Thyroid gland (tissue), 4 donors: Measurements from ENCODE around the gene RYR3. TPM values are rescaled to one million over a fixed set of nuclear protein-coding genes. Genes with fewer than 3 reads are reported as not detected.

Source experiments
- DNase-seq, 2 donors: peaks; one replicate each; pipeline ENCODE4 v3.0.0-alpha.2; 2019
- H3K27ac ChIP-seq, 3 donors: fragments of 200-600 bp; sonication (generic); 1 replicate in 2 of 3; 2 replicates in 1 of 3; pipeline ENCODE4 v1.5.1; 2016 to 2019; ENCODE audit warnings: mild to moderate bottlenecking in 1 of 3, moderate library complexity in 1 of 3
- H3K27me3 ChIP-seq: fragments of 200-600 bp; sonication (generic); one replicate; pipeline ENCODE4 v1.5.1; 2019
- H3K36me3 ChIP-seq, 2 donors: fragments of 200-600 bp; sonication (generic); one replicate each; pipeline ENCODE4 v1.5.1; 2016 to 2019
- H3K4me1 ChIP-seq, 2 donors: fragments of 200-600 bp; sonication (generic); one replicate each; pipeline ENCODE4 v1.5.1; 2017 to 2019
- H3K4me3 ChIP-seq, 3 donors: fragments of 200-600 bp; sonication (generic); replicated peaks in 1 of 3; 1 replicate in 2 of 3; 2 replicates in 1 of 3; pipeline ENCODE4 v1.5.1; 2016; ENCODE audit warnings: mild to moderate bottlenecking in 1 of 3
- H3K9me3 ChIP-seq: fragments of 200-600 bp; sonication (generic); one replicate; pipeline ENCODE4 v1.5.1; 2017
- CTCF ChIP-seq, 6 experiments: fragments of 200-600 bp in 3 of 6; fragments of 450-650 bp in 3 of 6; sonication (generic) in 3 of 6; IDR thresholded peaks; one replicate each; pipeline ENCODE4 v1.5.1; 2016 to 2019; ENCODE audit warnings: antibody characterized with exemption in 6 of 6, mild to moderate bottlenecking in 2 of 6, inconsistent platforms in 1 of 6, moderate library complexity in 1 of 6
- POLR2A ChIP-seq, 2 donors: fragments of 450-650 bp; IDR thresholded peaks; one replicate each; pipeline ENCODE4 v1.6.1; 2017; ENCODE audit warnings: antibody characterized with exemption in 2 of 2, mild to moderate bottlenecking in 2 of 2, moderate library complexity in 1 of 2
- WGBS, 2 donors: methylation state at CpG; one replicate each; pipeline ENCODE4 v1.1.5; 2017; 5-methylcytosine and 5-hydroxymethylcytosine counted together
- intact Hi-C: fragments of 100-400 bp; cut with DNase I; formaldehyde crosslinking; loops from one replicate; pipeline ENCODE4 v1.15.1; 2023
- total RNA-seq, 4 donors: library from RNA; depleted of rRNA; stranded (reverse); fragments of >200 nt; gene quantifications; one replicate each; pipeline ENCODE4 v1.2.3, GENCODE V29; 2016

The RYR3 gene
- total RNA-seq, 4 donors from 2014 or later, result 0.27 to 4.2 (median 0.34) TPM

GRCh38 chr15:33671456-33671855 is 360.7 kb downstream of the RYR3 start:
- DNase-seq, result no peak
- 86 to 90% methylated on average over 5 of the region's 5 CpGs for WGBS, 2 donors

GRCh38 chr15:33675246-33675645 is 364.5 kb downstream of the RYR3 start:
- Histone ChIP-seq H3K9me3 (no peaks in the 10 kb centered on the region), H3K27ac (no peak overlapping the region), H3K4me1 (peaks cover 11 to 17% of the 10 kb centered on the region in 2 donors), H3K36me3 (no peaks in the 10 kb centered on the region), H3K4me3 (no peak overlapping the region), H3K27me3 (no peaks in the 10 kb centered on the region)
- intact Hi-C loops, result no loop called here
- WGBS, 2 donors, result 36 to 39% methylated on average over 4 of the region's 4 CpGs
- DNase-seq, result no peak
- TF ChIP-seq CTCF (IDR thresholded peaks at IDR 0.05), result peak in 3 of 6 experiments; percentile 18 to 26 (median 25)
- no peak for TF ChIP-seq POLR2A (IDR thresholded peaks at IDR 0.05)

More at GRCh38 chr15:33671456-33671855, 360.7 kb downstream of the RYR3 start:
- peaks cover 0 to 6% of the 10 kb centered on the region in 2 donors for H3K4me1 ChIP-seq
- intact Hi-C loops, result no loop called here
- no peaks in the 10 kb centered on the region for H3K36me3 ChIP-seq
- H3K9me3 ChIP-seq, result no peaks in the 10 kb centered on the region
- TF ChIP-seq POLR2A (IDR thresholded peaks at IDR 0.05) (no peak), CTCF (IDR thresholded peaks at IDR 0.05) (no peak)
- H3K27ac ChIP-seq, result no peak overlapping the region
- no peak overlapping the region for H3K4me3 ChIP-seq
- H3K27me3 ChIP-seq, result no peaks in the 10 kb centered on the region

- DNase-seq, result no peak
- no peaks in the 10 kb centered on the region for H3K27me3 ChIP-seq
- peaks cover 27 to 28% of the 10 kb centered on the region in 2 donors for H3K4me1 ChIP-seq
- no peaks in the 10 kb centered on the region for H3K36me3 ChIP-seq
- WGBS, 2 donors, result 92 to 93% methylated on average over 8 of the region's 8 CpGs
- no peaks in the 10 kb centered on the region for H3K9me3 ChIP-seq
- TF ChIP-seq POLR2A (IDR thresholded peaks at IDR 0.05) (no peak), CTCF (IDR thresholded peaks at IDR 0.05) (no peak)
- no peak overlapping the region for H3K27ac ChIP-seq
- H3K4me3 ChIP-seq, result no peak overlapping the region
- intact Hi-C loops, result no loop called here
These were observed 366.6 kb downstream of the RYR3 start for GRCh38 chr15:33677238-33677830.

- Histone ChIP-seq H3K36me3 (no peaks in the 10 kb centered on the region), H3K27ac (no peak overlapping the region), H3K27me3 (no peaks in the 10 kb centered on the region), H3K4me1 (peaks cover 27 to 28% of the 10 kb centered on the region in 2 donors), H3K4me3 (no peak overlapping the region), H3K9me3 (no peaks in the 10 kb centered on the region)
- no peak for TF ChIP-seq POLR2A (IDR thresholded peaks at IDR 0.05)
- no peak for TF ChIP-seq CTCF (IDR thresholded peaks at IDR 0.05)
- no peak for DNase-seq
- 71 to 72% methylated on average over 3 of the region's 3 CpGs for WGBS, 2 donors
- intact Hi-C loops, result no loop called here
These were observed 367.4 kb downstream of the RYR3 start for GRCh38 chr15:33678176-33678575.

GRCh38 chr15:33678602-33679001 is 367.8 kb downstream of the RYR3 start:
- H3K36me3 ChIP-seq, result no peaks in the 10 kb centered on the region
- no peak overlapping the region for H3K4me3 ChIP-seq
- H3K27me3 ChIP-seq, result no peaks in the 10 kb centered on the region
- WGBS, 2 donors, result 88 to 90% methylated on average over 5 of the region's 5 CpGs
- no peak overlapping the region for H3K27ac ChIP-seq
- TF ChIP-seq CTCF (IDR thresholded peaks at IDR 0.05), result no peak
- intact Hi-C loops, result no loop called here
- no peak for DNase-seq
- no peaks in the 10 kb centered on the region for H3K9me3 ChIP-seq
- peaks cover 27 to 28% of the 10 kb centered on the region in 2 donors for H3K4me1 ChIP-seq
